MM.1S (cell line): ENCODE data around the gene REC8.

ENCODE experiments used
- CTCF ChIP-seq: fragments of 300-600 bp; sonication (generic); IDR thresholded peaks from 2 replicates; pipeline ENCODE4 v1.5.1; 2016; ENCODE audit warnings: antibody characterized with exemption, low read length, mixed read lengths
- EZH2phosphoT487 ChIP-seq: fragments of 300-600 bp; sonication (generic); IDR thresholded peaks from 2 replicates; pipeline ENCODE4 v1.6.1; 2018; ENCODE audit warnings: antibody characterized with exemption, low read length

GRCh38 chr14:24155100-24155499 lies 16.8 kb upstream of the REC8 start:
- no peak for TF ChIP-seq EZH2phosphoT487
- no peak for TF ChIP-seq CTCF
